SJCRH30 (cell line): ENCODE measurements around the gene FAM83E. TPM values are rescaled to one million over a fixed set of nuclear protein-coding genes. Genes with fewer than 3 reads are reported as not detected.

Source experiments
- DNase-seq, 2 experiments: peaks; one replicate each; pipeline ENCODE4 v3.0.0-alpha.2; 2015 to 2020
- H3K27ac ChIP-seq: fragments of 250-450 bp; sonication (Bioruptor Pico); 2 replicates; pipeline ENCODE4 v1.5.1; 2020; ENCODE audit warnings: mild to moderate bottlenecking, moderate library complexity
- H3K27me3 ChIP-seq: fragments of 250-450 bp; sonication (Bioruptor Pico); 2 replicates; pipeline ENCODE4 v1.5.1; 2020; ENCODE audit warnings: mild to moderate bottlenecking, moderate library complexity
- H3K36me3 ChIP-seq: fragments of 250-450 bp; sonication (Bioruptor Pico); 2 replicates; pipeline ENCODE4 v1.5.1; 2020; ENCODE audit warnings: mild to moderate bottlenecking, moderate library complexity
- H3K4me1 ChIP-seq: fragments of 250-450 bp; sonication (Bioruptor Pico); 2 replicates; pipeline ENCODE4 v1.5.1; 2020; ENCODE audit warnings: mild to moderate bottlenecking, moderate library complexity
- H3K4me3 ChIP-seq: fragments of 250-450 bp; sonication (Bioruptor Pico); 2 replicates; pipeline ENCODE4 v1.5.1; 2020; ENCODE audit warnings: mild to moderate bottlenecking, moderate library complexity
- H3K9me3 ChIP-seq: fragments of 250-450 bp; sonication (Bioruptor Pico); replicated peaks from 2 replicates; pipeline ENCODE4 v1.5.1; 2020; ENCODE audit warnings: mild to moderate bottlenecking, moderate library complexity
- total RNA-seq: library from RNA; depleted of rRNA; stranded (reverse); fragments of >200 nt; shearing (Covaris generic); gene quantifications from 2 replicates; pipeline ENCODE4 v1.2.3, GENCODE V29; 2014

The FAM83E gene
- total RNA-seq, 1 experiment from 2014 or later = 3.3 TPM

GRCh38 chr19:48646001-48646721 lies 31.3 kb upstream of the FAM83E start, which contains the start of gene CA11:
Gene CA11 (minus strand): TSS chr19:48646187. CDS start chr19:48645632, 555 bp downstream.
- no peaks in the 10 kb centered on the region for H3K9me3 ChIP-seq
- no peaks in the 10 kb centered on the region for H3K36me3 ChIP-seq
- DNase-seq = peak; percentile 93 to 95
- no peaks in the 10 kb centered on the region for H3K27me3 ChIP-seq
- peak within 1 kb of the TSS; percentile 55 for H3K4me3 ChIP-seq
- H3K4me1 ChIP-seq = peaks cover 18% of the 10 kb centered on the region
- H3K27ac ChIP-seq = peak within 1 kb of the TSS; percentile 38

DNA sequence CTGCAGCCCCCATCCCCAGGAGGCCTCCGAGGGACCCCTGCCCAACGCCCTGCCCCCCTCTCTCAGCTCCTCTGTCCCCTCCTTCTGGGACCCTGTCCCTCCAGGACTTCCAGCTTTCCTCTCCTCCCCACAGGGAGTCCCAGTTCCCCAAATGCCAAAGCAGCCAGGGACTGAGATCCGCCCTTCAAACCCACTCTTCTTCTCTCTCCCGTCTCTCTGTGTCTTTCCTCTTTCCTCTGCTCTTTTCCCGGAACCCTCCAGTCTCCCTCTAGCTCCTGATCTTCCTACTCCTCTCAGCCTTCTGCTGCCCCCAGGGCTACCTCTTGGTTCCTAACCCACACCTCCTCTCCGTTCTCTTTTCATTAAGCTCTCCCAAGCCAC lies 30.7 kb upstream of the FAM83E start:
- no peaks in the 10 kb centered on the region for H3K27me3 ChIP-seq
- no peaks in the 10 kb centered on the region for H3K9me3 ChIP-seq
- peaks cover 18% of the 10 kb centered on the region for H3K4me1 ChIP-seq
- no peak overlapping the region; the same call in 1 of the 2 replicates for H3K27ac ChIP-seq
- peak in 1 of 2 experiments; percentile 62 for DNase-seq
- peak overlapping the region; percentile 55 for H3K4me3 ChIP-seq
- H3K36me3 ChIP-seq = no peaks in the 10 kb centered on the region

DNA sequence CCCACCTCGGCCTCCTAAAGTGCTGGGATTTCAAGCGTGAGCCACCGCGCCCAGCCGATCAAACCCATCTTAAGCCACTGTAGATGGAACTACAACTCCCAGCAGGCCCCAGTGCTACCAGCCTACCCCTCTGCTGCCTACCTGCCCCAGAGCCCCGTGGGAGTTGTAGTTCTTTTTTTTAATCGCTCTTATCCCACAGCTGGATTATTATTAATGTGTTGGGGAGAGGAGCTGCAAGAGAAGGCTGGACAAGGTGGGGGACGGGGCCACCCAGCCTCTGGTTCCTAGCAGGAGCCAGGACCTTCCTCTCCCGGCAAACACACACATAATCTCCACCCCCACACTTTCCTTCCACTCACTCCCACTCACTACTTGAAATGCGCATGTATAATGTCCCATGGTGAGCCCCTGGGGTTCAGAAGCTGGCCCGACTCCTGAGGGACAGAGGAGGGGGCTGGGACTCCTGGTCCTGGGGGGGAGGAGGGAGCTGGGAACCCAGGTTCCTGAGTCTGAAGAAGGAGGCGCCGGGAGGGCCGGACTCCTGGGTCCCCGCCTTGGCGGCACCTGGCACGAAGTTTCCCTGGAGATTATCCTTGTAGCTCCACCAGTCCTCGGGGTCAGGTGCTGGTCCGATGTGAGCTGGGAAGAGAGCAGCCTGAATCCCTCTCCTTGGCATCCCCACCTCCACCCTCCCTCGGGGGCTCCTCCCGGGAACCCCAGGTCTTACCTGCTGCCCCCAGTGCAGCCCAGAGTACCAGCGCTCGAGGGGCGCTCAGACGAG lies 30.2 kb upstream of the FAM83E start:
- H3K27me3 ChIP-seq = no peaks in the 10 kb centered on the region
- peaks cover 18% of the 10 kb centered on the region for H3K4me1 ChIP-seq
- H3K9me3 ChIP-seq = no peaks in the 10 kb centered on the region
- peak; percentile 81 to 89 for DNase-seq
- H3K27ac ChIP-seq = no peak overlapping the region
- no peaks in the 10 kb centered on the region for H3K36me3 ChIP-seq
- H3K4me3 ChIP-seq = peak overlapping the region; percentile 55

DNA sequence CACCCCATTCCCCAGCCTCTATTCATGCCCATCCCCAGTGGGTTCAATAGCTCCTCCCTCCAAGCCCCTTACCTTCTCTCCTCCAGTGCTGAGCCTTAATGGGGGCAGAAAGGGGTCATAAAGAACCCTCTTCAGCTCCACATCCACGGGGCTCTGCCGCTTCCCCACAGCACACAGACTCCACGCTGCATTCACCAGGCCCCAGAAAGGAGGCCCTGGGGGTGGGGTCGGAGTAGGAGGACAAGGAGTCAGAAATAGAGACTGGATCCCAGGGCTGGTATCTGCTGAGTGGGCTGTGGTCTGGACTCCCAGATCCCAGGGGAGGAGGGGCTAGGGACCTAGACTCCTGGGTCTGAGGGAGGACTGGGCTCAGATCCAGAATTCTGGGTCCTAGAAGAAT lies 29.5 kb upstream of the FAM83E start:
- Histone ChIP-seq H3K4me1 (peaks cover 13% of the 10 kb centered on the region), H3K9me3 (no peaks in the 10 kb centered on the region), H3K36me3 (no peaks in the 10 kb centered on the region), H3K4me3 (no peak overlapping the region), H3K27ac (no peak overlapping the region), H3K27me3 (no peaks in the 10 kb centered on the region)
- DNase-seq = no peak

DNA sequence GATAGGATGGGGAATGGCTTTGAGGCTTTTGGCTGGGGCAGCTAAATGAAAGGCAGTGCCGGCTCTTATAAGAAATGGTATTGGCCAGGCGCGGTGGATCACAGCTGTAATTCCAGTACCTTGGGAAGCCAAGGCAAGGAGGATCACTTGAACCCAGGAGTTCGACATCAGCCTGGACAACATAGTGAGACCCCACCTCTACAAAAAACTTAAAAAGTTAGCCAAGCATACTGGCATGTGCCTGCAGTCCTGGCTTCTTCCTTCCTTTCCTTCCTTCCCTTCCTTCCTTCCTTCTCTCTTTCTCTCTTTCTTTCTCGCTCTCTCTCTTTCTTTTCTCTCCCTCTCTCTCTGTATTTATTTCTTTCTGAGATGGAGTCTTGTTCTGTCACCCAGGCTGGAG lies 28.0 kb upstream of the FAM83E start:
- H3K9me3 ChIP-seq = no peaks in the 10 kb centered on the region
- no peak overlapping the region for H3K4me3 ChIP-seq
- no peak for DNase-seq
- no peaks in the 10 kb centered on the region for H3K27me3 ChIP-seq
- peaks cover 12% of the 10 kb centered on the region for H3K4me1 ChIP-seq
- no peak overlapping the region for H3K27ac ChIP-seq
- H3K36me3 ChIP-seq = no peaks in the 10 kb centered on the region

DNA sequence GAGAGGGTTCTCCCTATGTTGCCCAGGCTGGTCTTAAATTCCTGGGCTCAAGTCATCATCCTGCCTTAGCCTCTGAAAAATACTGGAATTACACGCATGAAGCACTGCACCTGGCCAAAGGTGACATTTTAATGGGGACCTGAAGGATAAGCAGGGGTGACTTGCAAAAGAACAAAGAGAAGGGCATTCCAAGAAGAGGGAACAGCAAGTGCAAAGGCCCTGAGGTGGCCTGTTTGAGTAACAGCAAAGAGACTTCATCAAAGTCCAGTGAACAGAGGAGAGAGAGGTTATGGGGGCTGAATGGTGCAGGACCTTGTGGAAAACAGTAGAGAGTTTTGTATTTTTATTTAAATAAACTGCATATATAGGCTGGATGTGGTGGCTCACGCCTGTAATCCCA lies 27.0 kb upstream of the FAM83E start:
- Histone ChIP-seq H3K9me3 (no peaks in the 10 kb centered on the region), H3K36me3 (no peaks in the 10 kb centered on the region), H3K27ac (no peak overlapping the region), H3K4me1 (peaks cover 12% of the 10 kb centered on the region), H3K27me3 (no peaks in the 10 kb centered on the region), H3K4me3 (no peak overlapping the region)
- DNase-seq = no peak

- Histone ChIP-seq H3K4me3 (no peak overlapping the region), H3K4me1 (peaks cover 12% of the 10 kb centered on the region), H3K36me3 (no peaks in the 10 kb centered on the region), H3K27me3 (no peaks in the 10 kb centered on the region), H3K27ac (no peak overlapping the region), H3K9me3 (no peaks in the 10 kb centered on the region)
- DNase-seq = no peak
Measured at GRCh38 chr19:48639483-48640375, 24.9 kb upstream of the FAM83E start.

DNA sequence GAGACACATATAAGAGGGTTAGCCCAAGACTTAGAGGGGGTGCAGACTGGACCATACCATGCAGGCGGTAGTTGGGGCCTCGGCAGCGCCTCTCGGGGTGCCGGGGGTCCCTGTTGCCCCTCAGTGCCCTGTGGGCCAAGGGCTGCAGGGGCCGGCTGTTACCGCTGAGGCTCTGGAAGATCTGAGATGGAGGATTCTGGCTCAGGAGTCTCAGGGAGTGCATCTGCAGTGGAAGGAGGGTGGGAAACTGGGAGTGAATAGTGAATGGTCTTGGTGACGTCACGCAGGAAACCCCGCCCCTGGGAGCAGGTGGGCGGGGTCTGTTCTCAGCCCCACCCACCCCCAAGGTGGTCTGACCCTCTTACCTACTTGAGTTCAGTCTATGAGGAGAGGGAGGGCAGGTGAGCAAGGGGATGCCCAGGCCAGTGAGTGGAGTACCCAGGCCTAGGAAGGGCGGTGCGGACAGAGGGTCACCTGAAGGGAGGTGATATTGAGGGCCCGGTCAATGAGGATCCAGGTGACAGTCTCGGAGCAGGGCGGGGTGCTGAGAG lies 24.0 kb upstream of the FAM83E start:
- Histone ChIP-seq H3K9me3 (no peaks in the 10 kb centered on the region), H3K27me3 (no peaks in the 10 kb centered on the region), H3K4me3 (peak overlapping the region; percentile 57; the same call in 1 of the 2 replicates), H3K36me3 (no peaks in the 10 kb centered on the region), H3K4me1 (peaks cover 17% of the 10 kb centered on the region), H3K27ac (no peak overlapping the region)
- no peak for DNase-seq

DNA sequence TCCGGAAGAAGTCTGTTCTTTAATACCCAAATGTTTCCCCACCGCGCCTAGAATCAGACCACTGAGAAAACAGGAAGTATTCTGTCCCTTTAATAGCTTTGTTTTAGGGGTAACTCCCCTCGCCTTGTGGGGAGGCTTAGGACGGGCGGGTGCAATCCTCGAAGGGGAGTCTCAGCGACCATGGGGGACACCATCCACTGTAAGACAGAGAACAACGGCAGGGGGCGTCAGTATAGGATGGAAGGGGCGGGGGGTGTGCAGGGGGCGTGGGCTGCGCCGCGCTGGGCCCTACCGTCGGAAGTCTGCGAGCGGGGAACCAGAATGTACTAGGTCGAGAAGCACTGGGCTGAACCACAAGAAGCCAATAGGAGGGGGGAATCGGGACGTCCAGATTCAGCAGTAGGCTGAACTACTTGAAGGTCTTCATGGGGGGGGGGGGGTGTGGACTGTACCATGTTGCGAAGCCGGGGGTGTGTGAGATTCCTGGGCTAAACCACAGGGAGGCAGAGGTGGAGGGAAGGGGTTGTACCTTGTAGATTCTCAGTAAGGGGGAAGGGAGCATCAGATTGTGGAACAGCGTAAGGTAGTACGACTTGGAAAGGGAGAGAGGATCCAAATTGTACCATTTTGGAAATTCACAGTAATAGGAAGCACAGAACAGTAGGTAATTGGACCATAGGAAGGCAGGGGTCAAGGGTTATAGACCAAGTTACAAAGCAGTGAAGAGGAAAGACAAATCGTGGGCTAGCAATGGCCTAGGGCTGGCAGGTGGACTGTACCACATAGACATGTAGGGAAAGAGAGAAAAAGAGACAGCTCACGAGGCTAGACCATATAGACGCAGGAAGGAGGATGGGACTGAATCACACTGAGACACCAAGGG lies 23.3 kb upstream of the FAM83E start:
- H3K27me3 ChIP-seq = no peaks in the 10 kb centered on the region
- peak overlapping the region; percentile 57 for H3K4me3 ChIP-seq
- DNase-seq = peak; percentile 91 to 94
- H3K36me3 ChIP-seq = no peaks in the 10 kb centered on the region
- peak overlapping the region; percentile 88 for H3K27ac ChIP-seq
- H3K9me3 ChIP-seq = no peaks in the 10 kb centered on the region
- peaks cover 24% of the 10 kb centered on the region for H3K4me1 ChIP-seq

DNA sequence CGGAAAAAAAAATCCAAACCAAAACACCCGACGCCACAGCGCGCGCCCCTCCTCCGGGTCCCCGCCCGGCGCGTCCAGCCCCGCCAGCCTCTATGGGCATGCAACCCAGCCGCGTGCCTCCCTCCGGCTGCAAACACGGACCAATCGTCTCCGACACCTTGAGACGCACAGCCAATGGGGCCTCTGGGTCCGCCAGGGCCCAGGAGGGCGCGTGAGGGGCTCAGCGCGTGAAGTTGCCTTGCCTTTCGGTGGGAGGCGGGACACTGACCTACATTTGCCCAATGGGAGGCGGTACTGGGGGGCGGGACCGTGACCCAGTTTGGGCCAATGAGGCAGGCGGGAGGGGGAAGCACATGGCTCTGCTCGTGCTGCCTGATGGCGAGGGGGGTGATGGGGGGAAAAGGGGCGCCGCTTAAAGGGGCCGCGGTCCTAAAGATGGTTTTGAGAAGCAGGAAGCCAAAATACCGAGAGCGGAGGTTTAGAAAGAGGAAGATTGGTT lies 22.6 kb upstream of the FAM83E start:
- Histone ChIP-seq H3K36me3 (no peaks in the 10 kb centered on the region), H3K4me1 (peaks cover 26% of the 10 kb centered on the region), H3K27ac (peak overlapping the region; percentile 88), H3K9me3 (no peaks in the 10 kb centered on the region), H3K4me3 (peak overlapping the region; percentile 57), H3K27me3 (no peaks in the 10 kb centered on the region)
- peak; percentile 99 to 100 for DNase-seq

DNA sequence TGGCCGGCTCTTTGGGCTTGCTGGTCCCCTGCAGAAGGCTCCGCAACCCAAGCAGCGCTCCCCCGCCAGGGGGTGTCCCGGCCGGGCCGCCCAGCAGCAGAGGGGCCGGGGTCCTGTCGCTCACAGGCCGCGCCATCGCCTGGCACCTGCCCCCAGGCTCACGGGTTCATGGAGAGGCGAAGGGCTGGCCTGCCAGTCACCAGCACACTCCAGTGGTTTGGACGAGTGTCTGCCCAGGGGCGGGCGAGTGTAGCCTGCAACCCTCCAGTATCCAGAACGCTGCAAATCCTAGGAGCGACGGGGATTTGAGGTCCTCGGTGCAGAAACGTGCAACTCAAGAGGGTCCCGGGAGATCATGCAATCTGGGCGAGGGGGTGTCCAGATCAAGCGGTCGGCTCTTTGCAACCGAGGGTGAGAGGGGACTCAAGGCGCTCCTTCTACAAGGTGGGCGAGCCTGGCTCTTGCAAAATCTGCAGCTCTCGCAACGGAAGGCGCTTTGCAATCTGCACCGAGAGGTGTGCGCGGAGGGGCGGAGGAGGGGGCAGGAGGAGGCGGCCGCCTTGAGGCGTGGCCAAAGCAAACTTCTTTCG lies 22.1 kb upstream of the FAM83E start, which contains the start of gene DBP:
Gene DBP (minus strand): TSS at position 521 of the 590 bp plus-strand sequence. CDS start 385 bp downstream, at position 136.
- no peaks in the 10 kb centered on the region for H3K9me3 ChIP-seq
- H3K4me1 ChIP-seq = peaks cover 26% of the 10 kb centered on the region
- H3K36me3 ChIP-seq = no peaks in the 10 kb centered on the region
- no peak for DNase-seq
- no peaks in the 10 kb centered on the region for H3K27me3 ChIP-seq
- peak within 1 kb of the TSS; percentile 88 for H3K27ac ChIP-seq
- H3K4me3 ChIP-seq = peak within 1 kb of the TSS; percentile 57

GRCh38 chr19:48635966-48636858 lies 21.3 kb upstream of the FAM83E start:
- H3K36me3 ChIP-seq = no peaks in the 10 kb centered on the region
- H3K27ac ChIP-seq = no peak overlapping the region
- H3K27me3 ChIP-seq = no peaks in the 10 kb centered on the region
- no peaks in the 10 kb centered on the region for H3K9me3 ChIP-seq
- no peak for DNase-seq
- peaks cover 26% of the 10 kb centered on the region for H3K4me1 ChIP-seq
- H3K4me3 ChIP-seq = peak overlapping the region; percentile 57
